Measurements from ENCODE around the gene INO80C.

DNA sequence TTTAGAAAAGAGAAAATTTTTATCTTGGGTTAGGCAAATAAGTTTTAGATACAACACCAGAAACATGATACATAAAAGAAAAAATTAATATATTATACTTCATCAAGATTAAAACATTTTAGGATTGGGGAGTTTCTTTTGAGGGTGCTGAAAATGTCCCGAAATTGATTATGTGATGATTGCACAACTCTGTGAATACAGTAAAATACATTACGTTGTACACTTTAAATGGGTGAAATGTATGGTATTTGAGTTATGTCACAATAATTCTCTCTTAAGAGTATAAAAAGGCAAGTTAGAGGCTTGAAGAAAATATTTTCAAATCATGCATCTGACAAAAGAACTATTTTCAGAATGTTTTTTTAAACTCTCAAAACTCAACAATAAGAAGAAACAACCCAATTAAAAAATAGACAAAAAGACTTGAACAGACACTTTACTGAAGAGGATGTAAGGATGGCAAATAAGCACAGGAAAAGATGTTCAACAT, 36.2 kb upstream of the INO80C start:
- TF ChIP-seq, protein P1, sequence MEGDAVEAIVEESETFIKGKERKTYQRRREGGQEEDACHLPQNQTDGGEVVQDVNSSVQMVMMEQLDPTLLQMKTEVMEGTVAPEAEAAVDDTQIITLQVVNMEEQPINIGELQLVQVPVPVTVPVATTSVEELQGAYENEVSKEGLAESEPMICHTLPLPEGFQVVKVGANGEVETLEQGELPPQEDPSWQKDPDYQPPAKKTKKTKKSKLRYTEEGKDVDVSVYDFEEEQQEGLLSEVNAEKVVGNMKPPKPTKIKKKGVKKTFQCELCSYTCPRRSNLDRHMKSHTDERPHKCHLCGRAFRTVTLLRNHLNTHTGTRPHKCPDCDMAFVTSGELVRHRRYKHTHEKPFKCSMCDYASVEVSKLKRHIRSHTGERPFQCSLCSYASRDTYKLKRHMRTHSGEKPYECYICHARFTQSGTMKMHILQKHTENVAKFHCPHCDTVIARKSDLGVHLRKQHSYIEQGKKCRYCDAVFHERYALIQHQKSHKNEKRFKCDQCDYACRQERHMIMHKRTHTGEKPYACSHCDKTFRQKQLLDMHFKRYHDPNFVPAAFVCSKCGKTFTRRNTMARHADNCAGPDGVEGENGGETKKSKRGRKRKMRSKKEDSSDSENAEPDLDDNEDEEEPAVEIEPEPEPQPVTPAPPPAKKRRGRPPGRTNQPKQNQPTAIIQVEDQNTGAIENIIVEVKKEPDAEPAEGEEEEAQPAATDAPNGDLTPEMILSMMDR (IDR thresholded peaks at IDR 0.05; ENCODE audit: low read depth, low read length) = no peak
- TF ChIP-seq EZH2phosphoT487 (IDR thresholded peaks at IDR 0.05; ENCODE audit: low read depth) = no peak
